Thyroid gland (tissue), 4 donors: ENCODE data around the gene HOMER2. TPM values are rescaled to one million over a fixed set of nuclear protein-coding genes. Genes with fewer than 3 reads are reported as not detected.

Source experiments
- DNase-seq, 2 donors: peaks; one replicate each; pipeline ENCODE4 v3.0.0-alpha.2; 2019
- H3K27ac ChIP-seq, 3 donors: fragments of 200-600 bp; sonication (generic); 1 replicate in 2 of 3; 2 replicates in 1 of 3; pipeline ENCODE4 v1.5.1; 2016 to 2019; ENCODE audit warnings: mild to moderate bottlenecking in 1 of 3, moderate library complexity in 1 of 3
- H3K27me3 ChIP-seq: fragments of 200-600 bp; sonication (generic); one replicate; pipeline ENCODE4 v1.5.1; 2019
- H3K36me3 ChIP-seq, 2 donors: fragments of 200-600 bp; sonication (generic); one replicate each; pipeline ENCODE4 v1.5.1; 2016 to 2019
- H3K4me1 ChIP-seq, 2 donors: fragments of 200-600 bp; sonication (generic); one replicate each; pipeline ENCODE4 v1.5.1; 2017 to 2019
- H3K4me3 ChIP-seq, 3 donors: fragments of 200-600 bp; sonication (generic); replicated peaks in 1 of 3; 1 replicate in 2 of 3; 2 replicates in 1 of 3; pipeline ENCODE4 v1.5.1; 2016; ENCODE audit warnings: mild to moderate bottlenecking in 1 of 3
- H3K9me3 ChIP-seq: fragments of 200-600 bp; sonication (generic); one replicate; pipeline ENCODE4 v1.5.1; 2017
- CTCF ChIP-seq, 6 experiments: fragments of 200-600 bp in 3 of 6; fragments of 450-650 bp in 3 of 6; sonication (generic) in 3 of 6; IDR thresholded peaks; one replicate each; pipeline ENCODE4 v1.5.1; 2016 to 2019; ENCODE audit warnings: antibody characterized with exemption in 6 of 6, mild to moderate bottlenecking in 2 of 6, inconsistent platforms in 1 of 6, moderate library complexity in 1 of 6
- POLR2A ChIP-seq, 2 donors: fragments of 450-650 bp; IDR thresholded peaks; one replicate each; pipeline ENCODE4 v1.6.1; 2017; ENCODE audit warnings: antibody characterized with exemption in 2 of 2, mild to moderate bottlenecking in 2 of 2, moderate library complexity in 1 of 2
- WGBS, 2 donors: methylation state at CpG; one replicate each; pipeline ENCODE4 v1.1.5; 2017; 5-methylcytosine and 5-hydroxymethylcytosine counted together
- intact Hi-C: fragments of 100-400 bp; cut with DNase I; formaldehyde crosslinking; loops from one replicate; pipeline ENCODE4 v1.15.1; 2023
- total RNA-seq, 4 donors: library from RNA; depleted of rRNA; stranded (reverse); fragments of >200 nt; gene quantifications; one replicate each; pipeline ENCODE4 v1.2.3, GENCODE V29; 2016

The HOMER2 gene
- total RNA-seq, 4 donors from 2014 or later, result 89.1 to 211 (median 122) TPM

DNA sequence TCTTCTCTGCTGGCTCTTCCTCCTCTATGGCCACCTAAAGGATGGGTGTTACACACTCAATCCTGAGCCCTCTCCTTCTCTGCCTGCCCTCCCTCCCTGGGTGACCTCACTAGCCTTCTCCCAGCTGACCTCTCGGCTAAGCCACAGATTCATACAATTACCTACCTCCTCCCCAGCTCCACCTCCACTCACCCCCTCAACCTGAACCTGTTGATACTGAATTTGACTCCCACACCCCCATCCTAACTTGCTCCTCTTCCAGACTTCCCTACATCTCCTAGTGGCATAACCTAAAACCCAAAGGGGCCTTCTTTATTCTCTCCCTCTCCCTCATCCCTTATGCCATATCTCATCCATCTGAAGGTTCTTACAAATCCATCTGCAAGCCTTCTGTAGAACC is 17.1 kb downstream of the HOMER2 start:
- Histone ChIP-seq H3K36me3 (no peaks in the 10 kb centered on the region), H3K4me1 (peaks cover 3 to 12% of the 10 kb centered on the region in 2 donors), H3K27ac (no peak overlapping the region), H3K27me3 (no peaks in the 10 kb centered on the region), H3K4me3 (no peak overlapping the region), H3K9me3 (no peaks in the 10 kb centered on the region)
- intact Hi-C loops, result no loop called here
- WGBS, 2 donors, result 81 to 86% methylated on average over 1 of the region's 1 CpG
- no peak for TF ChIP-seq CTCF (IDR thresholded peaks at IDR 0.05)
- TF ChIP-seq POLR2A (IDR thresholded peaks at IDR 0.05), result no peak
- no peak for DNase-seq

DNA sequence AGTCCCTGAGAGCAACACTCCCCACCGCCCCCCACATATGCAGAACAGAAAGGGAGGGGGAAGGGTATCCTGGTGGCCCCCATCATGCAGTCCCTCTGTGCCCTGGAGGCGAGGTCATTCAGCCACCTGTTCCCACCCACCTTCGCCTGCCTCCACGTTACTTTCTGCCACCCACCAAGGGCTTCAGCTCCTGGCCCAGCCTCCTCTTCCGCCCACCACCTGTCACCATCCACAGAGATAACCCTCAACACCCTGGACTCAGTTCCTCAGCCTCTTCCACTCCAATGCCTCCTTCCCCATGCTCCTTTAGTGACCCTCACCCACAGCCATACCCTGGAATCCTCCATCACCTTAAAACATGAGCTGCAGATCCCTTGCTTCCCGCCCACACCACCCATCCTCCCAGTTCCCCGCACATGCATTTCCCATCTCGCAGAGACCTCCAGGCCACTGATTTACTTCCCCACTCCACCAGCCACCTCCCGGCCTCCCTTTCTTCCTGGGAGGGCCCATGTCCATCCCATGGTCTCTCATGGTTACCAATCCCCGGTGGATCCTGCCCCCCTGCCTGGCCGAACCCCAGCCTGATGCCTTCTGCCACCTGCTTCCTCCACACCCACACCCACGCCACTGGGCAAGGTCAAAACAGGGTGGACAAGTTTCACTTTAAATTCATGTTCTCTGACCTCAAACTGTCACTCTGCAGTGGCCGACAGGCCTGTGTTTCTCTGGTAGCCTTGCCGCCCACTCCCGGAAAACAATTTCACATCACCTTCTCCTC is 18.2 kb downstream of the HOMER2 start:
- H3K4me1 ChIP-seq, result peaks cover 3 to 12% of the 10 kb centered on the region in 2 donors
- WGBS, 2 donors, result 90 to 92% methylated on average over 15 of the region's 15 CpGs
- no peaks in the 10 kb centered on the region for H3K36me3 ChIP-seq
- intact Hi-C loops, result no loop called here
- no peak overlapping the region for H3K4me3 ChIP-seq
- TF ChIP-seq CTCF (IDR thresholded peaks at IDR 0.05) (no peak), POLR2A (IDR thresholded peaks at IDR 0.05) (no peak)
- H3K27me3 ChIP-seq, result no peaks in the 10 kb centered on the region
- H3K27ac ChIP-seq, result no peak overlapping the region
- no peaks in the 10 kb centered on the region for H3K9me3 ChIP-seq
- DNase-seq, result no peak

- H3K27me3 ChIP-seq, result no peaks in the 10 kb centered on the region
- H3K27ac ChIP-seq, result no peak overlapping the region
- WGBS, 2 donors, result 87 to 90% methylated on average over 6 of the region's 6 CpGs
- H3K4me1 ChIP-seq, result peaks cover 3 to 12% of the 10 kb centered on the region in 2 donors
- no peaks in the 10 kb centered on the region for H3K36me3 ChIP-seq
- no peak for TF ChIP-seq POLR2A (IDR thresholded peaks at IDR 0.05)
- TF ChIP-seq CTCF (IDR thresholded peaks at IDR 0.05), result no peak
- H3K4me3 ChIP-seq, result no peak overlapping the region
- intact Hi-C loops, result no loop called here
- DNase-seq, result peak in 1 of 2 donors; percentile 38
- H3K9me3 ChIP-seq, result no peaks in the 10 kb centered on the region
Measured at GRCh38 chr15:82933576-82933975, 18.9 kb downstream of the HOMER2 start.

DNA sequence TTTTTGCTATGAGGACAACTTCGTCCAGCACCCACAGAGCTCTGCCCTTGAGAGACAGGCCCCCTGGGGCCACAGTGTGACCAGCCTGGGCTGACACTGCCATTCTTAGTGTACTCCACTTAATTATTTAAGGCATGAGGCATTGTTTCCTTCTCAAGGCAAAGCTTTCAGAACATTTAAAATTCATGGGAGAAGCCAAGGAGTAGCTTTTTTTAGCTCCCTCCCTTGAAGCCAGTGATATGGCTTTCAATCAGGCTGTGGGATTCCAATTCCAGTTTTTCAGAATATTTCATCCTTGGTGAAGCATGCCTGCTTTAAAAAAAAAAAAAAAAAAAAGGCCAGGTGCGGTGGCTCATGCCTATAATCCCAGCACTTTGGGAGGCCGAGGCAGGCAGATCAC is 21.3 kb downstream of the HOMER2 start:
- intact Hi-C loops, result no loop called here
- peak in 1 of 2 donors; percentile 46 for DNase-seq
- TF ChIP-seq CTCF (IDR thresholded peaks at IDR 0.05) (no peak), POLR2A (IDR thresholded peaks at IDR 0.05) (no peak)
- H3K27ac ChIP-seq, result peak overlapping the region; percentile 65 to 86 (median 73)
- no peaks in the 10 kb centered on the region for H3K9me3 ChIP-seq
- H3K36me3 ChIP-seq, result no peaks in the 10 kb centered on the region
- H3K4me3 ChIP-seq, result no peak overlapping the region
- WGBS, 2 donors, result 50 to 64% methylated on average over 3 of the region's 3 CpGs
- H3K4me1 ChIP-seq, result peaks cover 3 to 8% of the 10 kb centered on the region in 2 donors
- no peaks in the 10 kb centered on the region for H3K27me3 ChIP-seq

GRCh38 chr15:82930461-82930860 is 22.1 kb downstream of the HOMER2 start:
- no peak overlapping the region for H3K4me3 ChIP-seq
- peaks cover 3 to 5% of the 10 kb centered on the region in 2 donors for H3K4me1 ChIP-seq
- H3K36me3 ChIP-seq, result no peaks in the 10 kb centered on the region
- intact Hi-C loops, result no loop called here
- DNase-seq, result no peak
- no peaks in the 10 kb centered on the region for H3K27me3 ChIP-seq
- TF ChIP-seq POLR2A (IDR thresholded peaks at IDR 0.05) (no peak), CTCF (IDR thresholded peaks at IDR 0.05) (no peak)
- WGBS, 2 donors, result 84 to 88% methylated on average over 2 of the region's 2 CpGs
- H3K9me3 ChIP-seq, result no peaks in the 10 kb centered on the region
- H3K27ac ChIP-seq, result peak overlapping the region; percentile 38 to 86 (median 73)
